Hepatocyte (in vitro differentiated cells): ENCODE data around the gene ZNF737.

Source experiments
- EZH2phosphoT487 ChIP-seq: fragments of 200-600 bp; sonication (generic); IDR thresholded peaks from one replicate; pipeline ENCODE4 v1.6.1; 2018; ENCODE audit warnings: antibody characterized with exemption, mild to moderate bottlenecking, low read depth, moderate library complexity; ENCODE audit not compliant: unreplicated experiment, severe bottlenecking
- TF ChIP-seq, protein P1 (sequence below): fragments of 200-600 bp; sonication (generic); IDR thresholded peaks from 2 replicates; pipeline ENCODE4 v1.5.1; 2016; ENCODE audit warnings: antibody characterized with exemption, mild to moderate bottlenecking; ENCODE audit not compliant: poor library complexity

GRCh38 chr19:20612711-20613316, 47.2 kb upstream of the ZNF737 start:
- TF ChIP-seq, protein P1, sequence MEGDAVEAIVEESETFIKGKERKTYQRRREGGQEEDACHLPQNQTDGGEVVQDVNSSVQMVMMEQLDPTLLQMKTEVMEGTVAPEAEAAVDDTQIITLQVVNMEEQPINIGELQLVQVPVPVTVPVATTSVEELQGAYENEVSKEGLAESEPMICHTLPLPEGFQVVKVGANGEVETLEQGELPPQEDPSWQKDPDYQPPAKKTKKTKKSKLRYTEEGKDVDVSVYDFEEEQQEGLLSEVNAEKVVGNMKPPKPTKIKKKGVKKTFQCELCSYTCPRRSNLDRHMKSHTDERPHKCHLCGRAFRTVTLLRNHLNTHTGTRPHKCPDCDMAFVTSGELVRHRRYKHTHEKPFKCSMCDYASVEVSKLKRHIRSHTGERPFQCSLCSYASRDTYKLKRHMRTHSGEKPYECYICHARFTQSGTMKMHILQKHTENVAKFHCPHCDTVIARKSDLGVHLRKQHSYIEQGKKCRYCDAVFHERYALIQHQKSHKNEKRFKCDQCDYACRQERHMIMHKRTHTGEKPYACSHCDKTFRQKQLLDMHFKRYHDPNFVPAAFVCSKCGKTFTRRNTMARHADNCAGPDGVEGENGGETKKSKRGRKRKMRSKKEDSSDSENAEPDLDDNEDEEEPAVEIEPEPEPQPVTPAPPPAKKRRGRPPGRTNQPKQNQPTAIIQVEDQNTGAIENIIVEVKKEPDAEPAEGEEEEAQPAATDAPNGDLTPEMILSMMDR: no peak
- no peak for TF ChIP-seq EZH2phosphoT487
